Stomach (tissue), 9 donors: ENCODE data around the gene INSR. TPM values are rescaled to one million over a fixed set of nuclear protein-coding genes. Genes with fewer than 3 reads are reported as not detected.

Source experiments
- DNase-seq, 2 donors: peaks; one replicate each; pipeline versions ENCODE4 v3.0.0 to v3.0.0-alpha.2; 2013 to 2019
- H3K27ac ChIP-seq, 5 donors: fragments of 200-600 bp in 4 of 5; sonication (generic) in 4 of 5; one replicate each; pipeline ENCODE4 v1.5.1; 2013 to 2019; ENCODE audit warnings: mild to moderate bottlenecking in 1 of 5, moderate library complexity in 1 of 5
- H3K27me3 ChIP-seq, 3 donors: fragments of 200-600 bp; sonication (generic); one replicate each; pipeline ENCODE4 v1.5.1; 2017 to 2019; ENCODE audit warnings: mixed run types in 1 of 3
- H3K36me3 ChIP-seq, 4 donors: fragments of 200-600 bp; sonication (generic); 1 replicate in 3 of 4; 2 replicates in 1 of 4; pipeline ENCODE4 v1.5.1; 2016 to 2019
- H3K4me1 ChIP-seq, 4 donors: fragments of 200-600 bp; sonication (generic); one replicate each; pipeline ENCODE4 v1.5.1; 2016 to 2019
- H3K4me3 ChIP-seq, 4 donors: fragments of 200-600 bp; sonication (generic) in 3 of 4; one replicate each; pipeline ENCODE4 v1.5.1; 2016 to 2019; ENCODE audit warnings: mild to moderate bottlenecking in 1 of 4
- H3K9me3 ChIP-seq, 4 donors: fragments of 200-600 bp; sonication (generic); one replicate each; pipeline ENCODE4 v1.5.1; 2016 to 2019
- EP300 ChIP-seq: sonication (generic); formaldehyde crosslinking; IDR thresholded peaks from one replicate; pipeline ENCODE4 v1.6.1; 2017; ENCODE audit warnings: antibody characterized with exemption
- POLR2A ChIP-seq, 4 donors: fragments of 450-650 bp; IDR thresholded peaks; one replicate each; pipeline ENCODE4 v1.6.1; 2016; ENCODE audit warnings: antibody characterized with exemption in 4 of 4, control low read depth in 2 of 4, mild to moderate bottlenecking in 1 of 4, moderate library complexity in 1 of 4
- POLR2AphosphoS5 ChIP-seq, 3 donors: sonication (generic); formaldehyde crosslinking; IDR thresholded peaks; one replicate each; pipeline ENCODE4 v1.6.1; 2016; ENCODE audit warnings: antibody characterized with exemption in 3 of 3
- WGBS, 5 donors: extraction: QIAGEN DNeasy Blood & Tissue Kit in 3 of 5; methylation state at CpG; one replicate each; pipeline versions ENCODE4 v1.1.5 to v1.1.7; 2013 to 2018; 5-methylcytosine and 5-hydroxymethylcytosine counted together
- intact Hi-C: fragments of 100-400 bp; cut with DNase I; formaldehyde crosslinking; loops from one replicate; pipeline ENCODE4 v1.15.1; 2023; ENCODE audit warnings: low total_unique reads
- polyA plus RNA-seq, 3 donors: library from polyadenylated mRNA; stranded (reverse); fragments of 200-250 nt; gene quantifications; one replicate each; pipeline ENCODE4 v1.2.3, GENCODE V29; 2013
- total RNA-seq, 5 donors: library from RNA; depleted of rRNA; stranded (reverse); fragments of >200 nt; gene quantifications; one replicate each; pipeline versions ENCODE4 v1.1.0 to v1.2.3, GENCODE V29; 2014 to 2016
- TF ChIP-seq, protein P1 (sequence below), 7 experiments: fragments of 450-650 bp in 4 of 7; fragments of 200-600 bp in 3 of 7; sonication (generic) in 3 of 7; IDR thresholded peaks; one replicate each; pipeline ENCODE4 v1.5.1; 2016 to 2019; ENCODE audit warnings: antibody characterized with exemption in 7 of 7, control low read depth in 2 of 7, mild to moderate bottlenecking in 1 of 7
- donor health status: healthy with polysubstance abuse.
- donor health status: Bipolar disorder and iron deficiency.
- donor health status: healthy.

INSR gene
- total and polyA plus RNA-seq, 8 donors, result 4.4 to 513 (median 66.4) TPM

DNA sequence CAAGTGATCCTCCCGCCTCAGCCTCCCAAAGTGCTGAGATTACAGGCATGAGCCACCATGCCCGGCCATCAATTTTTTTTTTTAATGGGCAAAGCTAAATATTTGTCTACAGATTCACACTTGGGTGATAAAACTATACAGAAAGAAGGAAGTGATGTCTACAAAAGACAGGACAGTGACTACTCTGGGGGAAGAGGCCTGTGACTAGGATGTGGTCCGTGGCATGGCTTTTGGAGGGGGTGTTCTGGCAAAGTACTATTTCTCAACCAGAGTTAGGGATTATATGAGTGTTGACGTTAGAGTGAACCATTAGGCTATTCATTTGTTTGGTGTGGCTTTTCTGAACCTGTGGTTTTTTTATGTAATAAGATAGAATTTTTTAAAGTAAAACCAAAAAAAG is 42.7 kb downstream of the INSR start:
- Histone ChIP-seq H3K27me3 (no peaks in the 10 kb centered on the region), H3K36me3 (no peaks in the 10 kb centered on the region), H3K4me3 (no peak overlapping the region), H3K27ac (no peak overlapping the region), H3K9me3 (peaks cover 0 to 5% (median 0%) of the 10 kb centered on the region in 4 donors), H3K4me1 (peaks cover 5 to 37% (median 21%) of the 10 kb centered on the region in 4 donors)
- no peak for DNase-seq
- TF ChIP-seq, protein P1, sequence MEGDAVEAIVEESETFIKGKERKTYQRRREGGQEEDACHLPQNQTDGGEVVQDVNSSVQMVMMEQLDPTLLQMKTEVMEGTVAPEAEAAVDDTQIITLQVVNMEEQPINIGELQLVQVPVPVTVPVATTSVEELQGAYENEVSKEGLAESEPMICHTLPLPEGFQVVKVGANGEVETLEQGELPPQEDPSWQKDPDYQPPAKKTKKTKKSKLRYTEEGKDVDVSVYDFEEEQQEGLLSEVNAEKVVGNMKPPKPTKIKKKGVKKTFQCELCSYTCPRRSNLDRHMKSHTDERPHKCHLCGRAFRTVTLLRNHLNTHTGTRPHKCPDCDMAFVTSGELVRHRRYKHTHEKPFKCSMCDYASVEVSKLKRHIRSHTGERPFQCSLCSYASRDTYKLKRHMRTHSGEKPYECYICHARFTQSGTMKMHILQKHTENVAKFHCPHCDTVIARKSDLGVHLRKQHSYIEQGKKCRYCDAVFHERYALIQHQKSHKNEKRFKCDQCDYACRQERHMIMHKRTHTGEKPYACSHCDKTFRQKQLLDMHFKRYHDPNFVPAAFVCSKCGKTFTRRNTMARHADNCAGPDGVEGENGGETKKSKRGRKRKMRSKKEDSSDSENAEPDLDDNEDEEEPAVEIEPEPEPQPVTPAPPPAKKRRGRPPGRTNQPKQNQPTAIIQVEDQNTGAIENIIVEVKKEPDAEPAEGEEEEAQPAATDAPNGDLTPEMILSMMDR (IDR thresholded peaks at IDR 0.05), result no peak
- TF ChIP-seq POLR2AphosphoS5 (IDR thresholded peaks at IDR 0.05) (no peak), POLR2A (IDR thresholded peaks at IDR 0.05) (no peak), EP300 (no peak)
- whole genome bisulfite sequencing, 5 donors, result 82 to 88% (median 87%) methylated on average over 4 of the region's 4 CpGs
- intact Hi-C loops, result no loop called here

DNA sequence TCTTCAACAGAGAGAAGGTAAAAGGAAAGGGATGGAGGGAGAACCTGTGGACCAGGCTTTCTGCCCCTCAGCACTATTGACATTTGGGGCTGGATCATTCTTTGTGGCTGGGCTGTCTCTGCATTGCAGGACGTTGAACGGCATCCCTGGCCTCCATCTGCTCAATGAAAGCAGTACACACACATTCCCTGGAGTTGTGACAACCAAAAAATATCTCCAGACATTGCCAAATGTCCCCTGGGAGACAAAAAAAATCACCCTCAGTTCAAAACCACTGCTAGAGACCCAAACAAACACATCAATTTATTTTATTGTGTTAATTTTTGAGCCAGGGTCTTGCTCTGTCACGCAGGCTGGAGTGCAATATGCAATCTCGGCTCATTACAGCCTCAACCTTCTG is 43.3 kb downstream of the INSR start:
- 51 to 65% (median 56%) methylated on average over 4 of the region's 4 CpGs for WGBS, 5 donors
- no peaks in the 10 kb centered on the region for H3K36me3 ChIP-seq
- no peaks in the 10 kb centered on the region for H3K27me3 ChIP-seq
- H3K4me1 ChIP-seq, result peaks cover 5 to 32% (median 18%) of the 10 kb centered on the region in 4 donors
- TF ChIP-seq EP300 (no peak), POLR2AphosphoS5 (IDR thresholded peaks at IDR 0.05) (no peak), POLR2A (IDR thresholded peaks at IDR 0.05) (no peak)
- TF ChIP-seq, protein P1 (IDR thresholded peaks at IDR 0.05), result no peak
- H3K27ac ChIP-seq, result peak overlapping the region in 1 of 5 donors; percentile 24
- H3K4me3 ChIP-seq, result no peak overlapping the region
- no peak for DNase-seq
- peaks cover 0 to 8% (median 0%) of the 10 kb centered on the region in 4 donors for H3K9me3 ChIP-seq
- intact Hi-C loops, result no loop called here

DNA sequence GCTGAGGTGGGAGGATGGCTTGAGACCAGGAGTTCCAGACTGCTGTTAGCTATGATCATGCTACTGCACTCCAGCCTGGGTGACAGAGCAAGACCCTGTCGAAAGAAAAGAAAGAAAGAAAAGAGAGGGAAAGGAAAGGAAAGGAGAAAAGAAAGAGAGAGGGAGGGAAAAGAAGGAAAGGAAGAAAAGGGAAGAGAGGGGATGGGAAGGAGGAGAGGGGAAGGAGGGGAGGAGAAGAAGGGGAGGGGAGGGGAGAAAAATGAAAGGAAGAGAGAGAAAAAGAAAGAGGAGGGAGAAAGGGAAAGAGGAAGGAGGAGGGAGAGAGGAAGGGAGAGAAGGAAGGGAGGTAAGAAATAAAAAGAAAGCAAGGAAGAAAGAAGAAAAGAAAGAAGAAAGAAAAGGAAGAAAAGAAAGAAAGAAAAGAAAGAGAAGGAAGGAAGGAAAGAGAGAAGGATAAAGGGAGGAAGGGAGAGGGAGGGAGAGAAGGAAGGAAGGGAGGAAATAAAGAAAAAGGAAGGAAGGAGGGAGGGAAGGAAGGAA is 44.1 kb downstream of the INSR start:
- no peak for DNase-seq
- H3K4me3 ChIP-seq, result no peak overlapping the region
- TF ChIP-seq EP300 (no peak), POLR2AphosphoS5 (IDR thresholded peaks at IDR 0.05) (no peak), POLR2A (IDR thresholded peaks at IDR 0.05) (no peak)
- TF ChIP-seq, protein P1 (IDR thresholded peaks at IDR 0.05), result no peak
- H3K4me1 ChIP-seq, result peaks cover 4 to 24% (median 14%) of the 10 kb centered on the region in 4 donors
- peaks cover 0 to 8% (median 0%) of the 10 kb centered on the region in 4 donors for H3K9me3 ChIP-seq
- 0 to 59% (median 37%) methylated on average over 1 of the region's 1 CpG for WGBS, 5 donors
- H3K27me3 ChIP-seq, result no peaks in the 10 kb centered on the region
- H3K27ac ChIP-seq, result peak overlapping the region in 1 of 5 donors; percentile 24
- intact Hi-C loops, result no loop called here
- no peaks in the 10 kb centered on the region for H3K36me3 ChIP-seq

DNA sequence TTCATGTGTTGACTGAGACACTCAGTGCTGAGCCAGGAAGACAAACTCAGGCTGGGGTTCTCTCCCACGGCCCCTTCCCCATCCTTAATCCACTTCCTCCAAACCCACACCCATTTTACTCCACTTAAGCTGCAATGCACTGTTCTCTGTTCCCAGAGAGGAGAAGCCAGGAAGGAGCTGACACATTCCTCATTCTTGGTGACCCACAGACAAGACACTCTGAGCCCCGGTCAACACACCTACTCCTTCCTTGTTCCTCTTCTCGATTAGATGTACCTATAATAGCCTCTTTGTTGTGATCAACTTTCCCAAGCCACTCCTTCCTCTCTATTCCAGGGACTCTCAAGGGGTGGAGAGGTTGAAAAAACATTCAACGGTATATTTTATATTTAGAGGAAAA is 47.1 kb downstream of the INSR start:
- Histone ChIP-seq H3K27me3 (no peaks in the 10 kb centered on the region), H3K27ac (no peak overlapping the region), H3K36me3 (no peaks in the 10 kb centered on the region), H3K4me1 (peaks cover 0 to 33% (median 11%) of the 10 kb centered on the region in 4 donors), H3K9me3 (peaks cover 0 to 8% (median 0%) of the 10 kb centered on the region in 4 donors), H3K4me3 (no peak overlapping the region)
- no peak for DNase-seq
- TF ChIP-seq POLR2AphosphoS5 (IDR thresholded peaks at IDR 0.05), result no peak
- no peak for TF ChIP-seq EP300
- no peak for TF ChIP-seq POLR2A (IDR thresholded peaks at IDR 0.05)
- TF ChIP-seq, protein P1 (IDR thresholded peaks at IDR 0.05), result no peak
- WGBS, 5 donors, result 48 to 64% (median 58%) methylated on average over 4 of the region's 4 CpGs
- intact Hi-C loops, result no loop called here
